ENCODE data around the gene CTPS2. TPM values are rescaled to one million over a fixed set of nuclear protein-coding genes. Genes with fewer than 3 reads are reported as not detected.

Gene CTPS2
- total RNA-seq, 1 experiment from 2014 or later = 25.0 TPM

- H3K27ac ChIP-seq (ENCODE audit: low read length) = no peak overlapping the region
These were observed 41.5 kb upstream of the CTPS2 start for GRCh38 chrX:16754019-16754418.

GRCh38 chrX:16750136-16750535 is 37.7 kb upstream of the CTPS2 start:
- CTCF ChIA-PET = no interaction called here
- BruUV-seq (replicated peaks) = no TSS peak
- POLR2A ChIA-PET (ENCODE audit: unreplicated experiment) = no interaction called here

More at GRCh38 chrX:16754019-16754418, 41.5 kb upstream of the CTPS2 start:
- H3K9me3 ChIP-seq (ENCODE audit: low read length) = no peaks in the 10 kb centered on the region
- POLR2A ChIA-PET (ENCODE audit: unreplicated experiment) = no interaction called here
- BruUV-seq (replicated peaks) = no TSS peak
- no peak overlapping the region for H3K4me2 ChIP-seq (ENCODE audit: low read length)
- no peaks in the 10 kb centered on the region for H3K4me1 ChIP-seq (ENCODE audit: insufficient read depth, low read length)
- intact Hi-C loops (cut with micrococcal nuclease) = no loop called here
- DNase-seq (no peak), ATAC-seq (no peak)
- no peak overlapping the region for H3K9ac ChIP-seq (ENCODE audit: low read length)
- H3K79me2 ChIP-seq (ENCODE audit: low read length) = no peaks in the 10 kb centered on the region
- CTCF ChIA-PET = no interaction called here
- H3K27me3 ChIP-seq (ENCODE audit: low read length) = no peaks in the 10 kb centered on the region
- no peaks in the 10 kb centered on the region for H3F3A ChIP-seq (ENCODE audit: low read length, unreplicated experiment)
- no peaks in the 10 kb centered on the region for H4K20me1 ChIP-seq (ENCODE audit: low read length)
- peaks cover 32% of the 10 kb centered on the region for H3K36me3 ChIP-seq (ENCODE audit: low read depth, low read length)
- no peak overlapping the region for H3K4me3 ChIP-seq (ENCODE audit: low read length)
- TF ChIP-seq EZH2 (IDR thresholded peaks at IDR 0.05; ENCODE audit: low read length, unreplicated experiment) (no peak), EZH2phosphoT487 (IDR thresholded peaks at IDR 0.05; ENCODE audit: borderline replicate concordance, low read length) (no peak), CTCF (conservative IDR thresholded peaks at IDR 0.05; ENCODE audit: low read depth, low read length) (no peak)
- no peaks in the 10 kb centered on the region for H3K9me2 ChIP-seq (replicated peaks; ENCODE audit: low read length)
- no peak overlapping the region for H2AFZ ChIP-seq (ENCODE audit: low read length)

GRCh38 chrX:16748425-16748824 is 36.0 kb upstream of the CTPS2 start:
- Histone ChIP-seq H3K36me3 (ENCODE audit: low read depth, low read length) (peaks cover 26% of the 10 kb centered on the region), H3F3A (ENCODE audit: low read length, unreplicated experiment) (peaks cover 2% of the 10 kb centered on the region), H3K9me3 (ENCODE audit: low read length) (no peaks in the 10 kb centered on the region), H3K27me3 (ENCODE audit: low read length) (no peaks in the 10 kb centered on the region), H3K27ac (ENCODE audit: low read length) (no peak overlapping the region), H3K4me3 (ENCODE audit: low read length) (no peak overlapping the region), H3K9ac (ENCODE audit: low read length) (no peak overlapping the region), H4K20me1 (ENCODE audit: low read length) (no peaks in the 10 kb centered on the region), H3K9me2 (replicated peaks; ENCODE audit: low read length) (no peaks in the 10 kb centered on the region), H3K4me1 (ENCODE audit: insufficient read depth, low read length) (peaks cover 6% of the 10 kb centered on the region), H2AFZ (ENCODE audit: low read length) (no peak overlapping the region), H3K4me2 (ENCODE audit: low read length) (no peak overlapping the region), H3K79me2 (ENCODE audit: low read length) (no peaks in the 10 kb centered on the region)
- TF ChIP-seq CTCF (conservative IDR thresholded peaks at IDR 0.05; ENCODE audit: low read depth, low read length) = no peak
- TF ChIP-seq EZH2phosphoT487 (IDR thresholded peaks at IDR 0.05; ENCODE audit: borderline replicate concordance, low read length) = no peak
- no peak for TF ChIP-seq EZH2 (IDR thresholded peaks at IDR 0.05; ENCODE audit: low read length, unreplicated experiment)
- no TSS peak for BruUV-seq (replicated peaks)
- intact Hi-C loops (cut with micrococcal nuclease) = no loop called here
- no peak for ATAC-seq
- ChIA-PET POLR2A (ENCODE audit: unreplicated experiment) (no interaction called here), CTCF (no interaction called here)
- no peak for DNase-seq

More at GRCh38 chrX:16750136-16750535, 37.7 kb upstream of the CTPS2 start:
- no peaks in the 10 kb centered on the region for H3K4me1 ChIP-seq (ENCODE audit: insufficient read depth, low read length)
- H3K9me3 ChIP-seq (ENCODE audit: low read length) = no peaks in the 10 kb centered on the region
- no peaks in the 10 kb centered on the region for H3K9me2 ChIP-seq (replicated peaks; ENCODE audit: low read length)
- H4K20me1 ChIP-seq (ENCODE audit: low read length) = no peaks in the 10 kb centered on the region
- no peaks in the 10 kb centered on the region for H3K79me2 ChIP-seq (ENCODE audit: low read length)
- ATAC-seq (no peak), DNase-seq (no peak)
- H3F3A ChIP-seq (ENCODE audit: low read length, unreplicated experiment) = no peaks in the 10 kb centered on the region
- TF ChIP-seq EZH2 (IDR thresholded peaks at IDR 0.05; ENCODE audit: low read length, unreplicated experiment) (no peak), CTCF (conservative IDR thresholded peaks at IDR 0.05; ENCODE audit: low read depth, low read length) (no peak), EZH2phosphoT487 (IDR thresholded peaks at IDR 0.05; ENCODE audit: borderline replicate concordance, low read length) (no peak)
- no peak overlapping the region for H2AFZ ChIP-seq (ENCODE audit: low read length)
- no peaks in the 10 kb centered on the region for H3K27me3 ChIP-seq (ENCODE audit: low read length)
- H3K4me3 ChIP-seq (ENCODE audit: low read length) = no peak overlapping the region
- H3K27ac ChIP-seq (ENCODE audit: low read length) = no peak overlapping the region
- H3K9ac ChIP-seq (ENCODE audit: low read length) = no peak overlapping the region
- H3K36me3 ChIP-seq (ENCODE audit: low read depth, low read length) = peaks cover 21% of the 10 kb centered on the region
- intact Hi-C loops (cut with micrococcal nuclease) = no loop called here
- no peak overlapping the region for H3K4me2 ChIP-seq (ENCODE audit: low read length)
